Ovary (tissue), 9 donors: ENCODE measurements around the gene ZG16. TPM values are rescaled to one million over a fixed set of nuclear protein-coding genes. Genes with fewer than 3 reads are reported as not detected.

ENCODE experiments used
- DNase-seq, 5 donors: peaks; one replicate each; pipeline ENCODE4 v3.0.0-alpha.2; 2019 to 2020
- H3K27ac ChIP-seq, 2 donors: fragments of 200-600 bp; one replicate each; pipeline versions ENCODE4 v1.5.1 to v1.8.0; 2019 to 2022
- H3K27me3 ChIP-seq: fragments of 200-600 bp; one replicate; pipeline ENCODE4 v1.8.0; 2022
- H3K36me3 ChIP-seq: fragments of 200-600 bp; sonication (generic); one replicate; pipeline ENCODE4 v1.5.1; 2019
- H3K4me1 ChIP-seq: one replicate; pipeline ENCODE4 v1.8.1; 2013; ENCODE audit warnings: mild to moderate bottlenecking, moderate library complexity; ENCODE audit not compliant: insufficient read depth
- H3K4me3 ChIP-seq: fragments of 200-600 bp; sonication (generic); one replicate; pipeline ENCODE4 v1.5.1; 2017
- H3K9me3 ChIP-seq, 2 donors: fragments of 200-600 bp in 1 of 2; sonication (generic) in 1 of 2; one replicate each; pipeline versions ENCODE4 v1.5.1 to v1.8.1; 2013 to 2019; ENCODE audit warnings: mild to moderate bottlenecking in 1 of 2, moderate library complexity in 1 of 2
- EP300 ChIP-seq: sonication (generic); formaldehyde crosslinking; IDR thresholded peaks from one replicate; pipeline ENCODE4 v1.6.1; 2017; ENCODE audit warnings: antibody characterized with exemption
- POLR2A ChIP-seq: fragments of 450-650 bp; IDR thresholded peaks from one replicate; pipeline ENCODE4 v1.6.1; 2017; ENCODE audit warnings: antibody characterized with exemption, mild to moderate bottlenecking, moderate library complexity
- WGBS, 3 donors: extraction: QIAGEN DNeasy Blood & Tissue Kit in 1 of 3; methylation state at CpG; one replicate each; pipeline versions ENCODE4 v1.1.5 to v1.1.7; 2013 to 2017; 5-methylcytosine and 5-hydroxymethylcytosine counted together
- intact Hi-C, 4 donors: fragments of 100-400 bp; cut with DNase I; formaldehyde crosslinking; loops; one replicate each; pipeline versions ENCODE4 v1.11.0 to v1.15.1; 2022 to 2023
- polyA plus RNA-seq, 2 donors: library from polyadenylated mRNA; stranded (reverse); fragments of 200-250 nt in 1 of 2; fragments of 350-450 nt in 1 of 2; fragmentation: Illumina TruSeq in 1 of 2; extraction: RNeasy Lipid Tissue Mini Kit (QIAGEN cat#74804) in 1 of 2; gene quantifications; one replicate each; pipeline ENCODE4 v1.2.3, GENCODE V29; 2013 to 2014
- total RNA-seq, 7 donors: library from RNA; depleted of rRNA in 2 of 7; stranded (reverse); fragments of >200 nt in 2 of 7; fragmentation: NEBNext Ultra II Directional in 3 of 7; extraction: Animal tissue kit (Norgen Biotek cat#: 25700) in 3 of 7; gene quantifications; one replicate each; pipeline versions ENCODE4 v1.1.0 to v1.2.4, GENCODE V29; 2016 to 2023
- TF ChIP-seq, protein P1 (sequence below), 3 donors: fragments of 450-650 bp in 2 of 3; fragments of 200-600 bp in 1 of 3; IDR thresholded peaks; one replicate each; pipeline versions ENCODE4 v1.5.1 to v1.8.0; 2016 to 2022; ENCODE audit warnings: antibody characterized with exemption in 3 of 3, mild to moderate bottlenecking in 1 of 3
- donor health status: DM: no; HTN: no; CAD: no; lungs with moderate emphysema.
- donor health status: DM: no; HTN: no; CAD: no.
- donor health status: Bipolar disorder and iron deficiency.
- donor health status: DM: yes; HTN: yes; CAD: no.
- donor health status: DM: no; HTN: no; CAD: no.
- donor health status: DM: yes; HTN: yes; CAD: no.

Gene ZG16
- total and polyA plus RNA-seq, 9 donors = 0.07 to 0.48 (median 0.15) TPM; not detected in 6

DNA sequence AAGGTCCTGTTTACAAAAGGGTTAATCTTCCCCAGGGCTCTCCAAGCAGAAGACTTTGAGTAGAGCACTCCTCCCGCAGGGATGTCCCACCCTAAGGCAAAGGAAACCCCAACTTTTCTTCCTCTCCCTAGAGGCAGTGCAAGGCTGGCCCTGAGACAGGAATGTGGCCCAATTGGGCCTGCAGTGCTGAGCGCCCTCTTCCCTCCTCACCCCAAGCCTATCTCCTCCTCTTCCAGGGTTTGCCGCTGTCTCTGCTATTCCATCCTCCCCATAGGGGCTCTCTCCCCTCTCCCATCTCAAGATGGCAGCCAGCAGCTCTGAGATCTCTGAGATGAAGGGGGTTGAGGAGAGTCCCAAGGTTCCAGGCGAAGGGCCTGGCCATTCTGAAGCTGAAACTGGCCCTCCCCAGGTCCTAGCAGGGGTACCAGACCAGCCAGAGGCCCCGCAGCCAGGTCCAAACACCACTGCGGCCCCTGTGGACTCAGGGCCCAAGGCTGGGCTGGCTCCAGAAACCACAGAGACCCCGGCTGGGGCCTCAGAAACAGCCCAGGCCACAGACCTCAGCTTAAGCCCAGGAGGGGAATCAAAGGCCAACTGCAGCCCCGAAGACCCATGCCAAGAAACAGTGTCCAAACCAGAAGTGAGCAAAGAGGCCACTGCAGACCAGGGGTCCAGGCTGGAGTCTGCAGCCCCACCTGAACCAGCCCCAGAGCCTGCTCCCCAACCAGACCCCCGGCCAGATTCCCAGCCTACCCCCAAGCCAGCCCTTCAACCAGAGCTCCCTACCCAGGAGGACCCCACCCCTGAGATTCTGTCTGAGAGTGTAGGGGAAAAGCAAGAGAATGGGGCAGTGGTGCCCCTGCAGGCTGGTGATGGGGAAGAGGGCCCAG is 34.9 kb downstream of the ZG16 start:
- Histone ChIP-seq H3K36me3 (no peaks in the 10 kb centered on the region), H3K27ac (peak overlapping the region; percentile 8 to 89), H3K27me3 (no peaks in the 10 kb centered on the region), H3K4me3 (peak overlapping the region; percentile 66), H3K9me3 (no peaks in the 10 kb centered on the region), H3K4me1 (peaks cover 37% of the 10 kb centered on the region)
- DNase-seq = peak in 4 of 5 donors; percentile 29 to 50 (median 46)
- TF ChIP-seq POLR2A (no peak), EP300 (no peak)
- TF ChIP-seq, protein P1, sequence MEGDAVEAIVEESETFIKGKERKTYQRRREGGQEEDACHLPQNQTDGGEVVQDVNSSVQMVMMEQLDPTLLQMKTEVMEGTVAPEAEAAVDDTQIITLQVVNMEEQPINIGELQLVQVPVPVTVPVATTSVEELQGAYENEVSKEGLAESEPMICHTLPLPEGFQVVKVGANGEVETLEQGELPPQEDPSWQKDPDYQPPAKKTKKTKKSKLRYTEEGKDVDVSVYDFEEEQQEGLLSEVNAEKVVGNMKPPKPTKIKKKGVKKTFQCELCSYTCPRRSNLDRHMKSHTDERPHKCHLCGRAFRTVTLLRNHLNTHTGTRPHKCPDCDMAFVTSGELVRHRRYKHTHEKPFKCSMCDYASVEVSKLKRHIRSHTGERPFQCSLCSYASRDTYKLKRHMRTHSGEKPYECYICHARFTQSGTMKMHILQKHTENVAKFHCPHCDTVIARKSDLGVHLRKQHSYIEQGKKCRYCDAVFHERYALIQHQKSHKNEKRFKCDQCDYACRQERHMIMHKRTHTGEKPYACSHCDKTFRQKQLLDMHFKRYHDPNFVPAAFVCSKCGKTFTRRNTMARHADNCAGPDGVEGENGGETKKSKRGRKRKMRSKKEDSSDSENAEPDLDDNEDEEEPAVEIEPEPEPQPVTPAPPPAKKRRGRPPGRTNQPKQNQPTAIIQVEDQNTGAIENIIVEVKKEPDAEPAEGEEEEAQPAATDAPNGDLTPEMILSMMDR (IDR thresholded peaks at IDR 0.05) = no peak
- intact Hi-C loops = loop anchor here in 2 of 4 donors (5.0 kb wide), 3 partner anchors 34 to 194 kb away; no protein-coding TSS in a partner anchor
- 32 to 45% (median 43%) methylated on average over 9 of the region's 9 CpGs for WGBS, 3 donors

DNA sequence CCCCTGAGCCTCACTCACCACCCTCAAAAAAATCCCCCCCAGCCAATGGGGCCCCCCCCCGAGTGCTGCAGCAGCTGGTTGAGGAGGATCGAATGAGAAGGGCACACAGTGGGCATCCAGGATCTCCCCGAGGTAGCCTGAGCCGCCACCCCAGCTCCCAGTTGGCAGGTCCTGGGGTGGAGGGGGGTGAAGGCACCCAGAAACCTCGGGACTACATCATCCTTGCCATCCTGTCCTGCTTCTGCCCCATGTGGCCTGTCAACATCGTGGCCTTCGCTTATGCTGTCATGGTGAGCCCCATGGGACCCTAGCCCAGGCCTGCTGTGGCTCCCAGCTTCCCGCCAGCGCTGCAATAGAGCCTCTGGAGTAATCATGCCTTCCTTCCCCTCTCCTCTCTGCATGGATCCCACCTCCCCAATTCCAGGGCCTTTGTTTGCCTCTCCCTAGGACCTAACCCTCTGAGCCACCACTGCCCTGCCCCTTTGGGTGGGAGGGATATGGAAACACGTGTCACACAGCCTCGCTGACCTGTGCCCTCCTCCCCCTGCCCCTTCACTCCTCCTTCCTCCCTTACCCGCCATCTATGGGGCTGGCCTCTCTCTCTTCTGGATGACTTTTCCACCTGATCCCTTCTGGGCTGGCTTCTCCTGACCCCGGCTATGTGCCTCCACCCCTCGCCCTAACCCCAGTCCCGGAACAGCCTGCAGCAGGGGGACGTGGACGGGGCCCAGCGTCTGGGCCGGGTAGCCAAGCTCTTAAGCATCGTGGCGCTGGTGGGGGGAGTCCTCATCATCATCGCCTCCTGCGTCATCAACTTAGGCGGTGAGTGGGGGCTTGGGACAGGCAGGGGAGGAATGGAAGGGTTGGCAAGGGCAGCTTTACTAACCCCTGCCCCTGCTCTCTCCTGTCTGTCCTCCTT is 35.8 kb downstream of the ZG16 start:
- intact Hi-C loops = loop anchor here in 3 of 4 donors (2.0 to 5.0 kb wide), 4 partner anchors 23 to 193 kb away; partner anchors contain the start of gene KIF22 (in 1 of the 3)
- H3K27ac ChIP-seq = peak overlapping the region; percentile 2 to 89
- no peaks in the 10 kb centered on the region for H3K9me3 ChIP-seq
- H3K27me3 ChIP-seq = no peaks in the 10 kb centered on the region
- peak in 4 of 5 donors; percentile 37 to 52 (median 47) for DNase-seq
- WGBS, 3 donors = 57 to 68% (median 64%) methylated on average over 22 to 24 of the region's 24 CpGs
- H3K4me3 ChIP-seq = no peak overlapping the region
- peaks cover 32% of the 10 kb centered on the region for H3K4me1 ChIP-seq
- no peaks in the 10 kb centered on the region for H3K36me3 ChIP-seq
- TF ChIP-seq, protein P1 (IDR thresholded peaks at IDR 0.05) = no peak
- TF ChIP-seq POLR2A = no peak
- no peak for TF ChIP-seq EP300

GRCh38 chr16:29814592-29814991 is 36.5 kb downstream of the ZG16 start:
- TF ChIP-seq POLR2A (no peak), EP300 (no peak)
- TF ChIP-seq, protein P1 (IDR thresholded peaks at IDR 0.05) = no peak
- DNase-seq = peak in 3 of 5 donors; percentile 32 to 50 (median 49)
- Histone ChIP-seq H3K27me3 (no peaks in the 10 kb centered on the region), H3K9me3 (no peaks in the 10 kb centered on the region), H3K4me1 (peaks cover 30% of the 10 kb centered on the region), H3K4me3 (no peak overlapping the region), H3K36me3 (no peaks in the 10 kb centered on the region), H3K27ac (peak overlapping the region in 1 of 2 donors; percentile 89)
- intact Hi-C loops = loop anchor here in 3 of 4 donors (2.0 to 5.0 kb wide), 4 partner anchors 24 to 193 kb away; partner anchors contain the start of gene KIF22 (in 1 of the 3)
- 63 to 82% (median 72%) methylated on average over 5 of the region's 5 CpGs for WGBS, 3 donors
